Upper lobe of right lung (tissue), 1 donor: Measurements from ENCODE around the gene ENTHD1. TPM values are rescaled to one million over a fixed set of nuclear protein-coding genes. Genes with fewer than 3 reads are reported as not detected.
"Not testable (repeated sequence)": the region's sequence is repeated elsewhere in the genome, so short reads cannot be mapped to it uniquely, and the experiment has no call there.

Experiments used
- ATAC-seq: fragments of 200-7000 bp; cut with Tn5 transposase; one replicate; pipeline ENCODE4 v1.9.1; 2020; ENCODE audit warnings: mild to moderate bottlenecking, moderate library complexity
- DNase-seq: peaks from one replicate; pipeline ENCODE4 v3.0.0-alpha.2; 2020
- H3K27ac ChIP-seq: fragments of 200-600 bp; one replicate; pipeline ENCODE4 v1.8.0; 2022
- H3K27me3 ChIP-seq: fragments of 200-600 bp; one replicate; pipeline ENCODE4 v1.8.0; 2022; ENCODE audit warnings: mild to moderate bottlenecking
- H3K36me3 ChIP-seq: fragments of 200-600 bp; one replicate; pipeline ENCODE4 v1.8.0; 2022
- H3K4me1 ChIP-seq: fragments of 200-600 bp; one replicate; pipeline ENCODE4 v1.8.0; 2022
- H3K4me3 ChIP-seq: fragments of 200-600 bp; one replicate; pipeline ENCODE4 v1.8.0; 2022; ENCODE audit warnings: mild to moderate bottlenecking
- H3K9me3 ChIP-seq: fragments of 200-600 bp; one replicate; pipeline ENCODE4 v1.8.0; 2022
- intact Hi-C: fragments of 100-400 bp; cut with DNase I; formaldehyde crosslinking; loops from one replicate; pipeline ENCODE4 v1.11.0; 2022
- total RNA-seq: library from RNA; stranded (reverse); fragmentation: NEBNext Ultra II Directional; extraction: Animal tissue kit (Norgen Biotek cat#: 25700); gene quantifications from one replicate; pipeline ENCODE4 v1.2.1, GENCODE V29; 2021
- TF ChIP-seq, protein P1 (sequence below): fragments of 200-600 bp; IDR thresholded peaks from one replicate; pipeline ENCODE4 v1.8.0; 2022; ENCODE audit warnings: antibody characterized with exemption
- donor health status: DM: no; HTN: yes; CAD: no; lungs with severe emphysema.

Gene ENTHD1
- total RNA-seq, 1 donor from 2014 or later: not detected

DNA sequence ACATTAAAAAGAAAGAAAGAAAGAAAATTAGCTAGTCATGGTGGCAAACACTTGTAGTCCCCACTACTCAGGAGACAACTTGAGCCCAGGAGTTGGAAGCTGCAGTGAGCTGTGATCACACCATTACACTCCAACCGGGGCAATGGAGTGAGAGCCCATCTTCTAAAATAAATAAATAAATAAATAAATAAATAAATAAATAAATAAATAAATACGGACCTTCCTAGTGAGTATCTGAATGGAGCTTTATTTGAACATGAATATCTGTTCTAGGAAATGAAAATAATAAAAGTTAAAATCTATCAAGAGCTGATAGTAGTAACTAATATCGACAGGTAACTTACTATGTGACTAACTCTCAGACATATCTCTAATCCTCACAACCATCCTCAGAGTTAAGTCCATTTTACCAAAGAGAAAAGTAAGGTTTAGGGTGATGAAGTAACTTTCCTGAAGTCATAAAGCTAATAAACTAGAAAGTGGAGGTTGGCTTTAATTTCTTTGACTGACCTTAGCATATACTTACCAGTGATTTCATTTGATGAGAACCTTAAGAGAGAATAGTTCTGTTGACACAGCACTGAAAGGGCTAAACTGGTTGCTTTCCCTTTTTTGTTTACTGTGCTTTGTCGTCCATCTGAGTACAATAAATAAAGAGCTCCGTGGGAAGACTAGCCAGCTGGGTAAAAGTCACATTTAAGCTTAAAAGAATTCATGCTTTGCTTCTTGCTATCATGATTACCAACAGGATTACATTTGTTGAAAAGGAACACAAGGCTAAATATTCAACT is 22.4 kb downstream of the ENTHD1 start:
- H3K36me3 ChIP-seq: no peaks in the 10 kb centered on the region
- H3K4me1 ChIP-seq: no peaks in the 10 kb centered on the region
- no peak for ATAC-seq
- intact Hi-C loops: no loop called here
- DNase-seq: no peak
- no peak overlapping the region for H3K4me3 ChIP-seq
- TF ChIP-seq, protein P1, sequence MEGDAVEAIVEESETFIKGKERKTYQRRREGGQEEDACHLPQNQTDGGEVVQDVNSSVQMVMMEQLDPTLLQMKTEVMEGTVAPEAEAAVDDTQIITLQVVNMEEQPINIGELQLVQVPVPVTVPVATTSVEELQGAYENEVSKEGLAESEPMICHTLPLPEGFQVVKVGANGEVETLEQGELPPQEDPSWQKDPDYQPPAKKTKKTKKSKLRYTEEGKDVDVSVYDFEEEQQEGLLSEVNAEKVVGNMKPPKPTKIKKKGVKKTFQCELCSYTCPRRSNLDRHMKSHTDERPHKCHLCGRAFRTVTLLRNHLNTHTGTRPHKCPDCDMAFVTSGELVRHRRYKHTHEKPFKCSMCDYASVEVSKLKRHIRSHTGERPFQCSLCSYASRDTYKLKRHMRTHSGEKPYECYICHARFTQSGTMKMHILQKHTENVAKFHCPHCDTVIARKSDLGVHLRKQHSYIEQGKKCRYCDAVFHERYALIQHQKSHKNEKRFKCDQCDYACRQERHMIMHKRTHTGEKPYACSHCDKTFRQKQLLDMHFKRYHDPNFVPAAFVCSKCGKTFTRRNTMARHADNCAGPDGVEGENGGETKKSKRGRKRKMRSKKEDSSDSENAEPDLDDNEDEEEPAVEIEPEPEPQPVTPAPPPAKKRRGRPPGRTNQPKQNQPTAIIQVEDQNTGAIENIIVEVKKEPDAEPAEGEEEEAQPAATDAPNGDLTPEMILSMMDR: no peak
- H3K9me3 ChIP-seq: no peaks in the 10 kb centered on the region
- no peak overlapping the region for H3K27ac ChIP-seq
- H3K27me3 ChIP-seq: peaks cover 4% of the 10 kb centered on the region

DNA sequence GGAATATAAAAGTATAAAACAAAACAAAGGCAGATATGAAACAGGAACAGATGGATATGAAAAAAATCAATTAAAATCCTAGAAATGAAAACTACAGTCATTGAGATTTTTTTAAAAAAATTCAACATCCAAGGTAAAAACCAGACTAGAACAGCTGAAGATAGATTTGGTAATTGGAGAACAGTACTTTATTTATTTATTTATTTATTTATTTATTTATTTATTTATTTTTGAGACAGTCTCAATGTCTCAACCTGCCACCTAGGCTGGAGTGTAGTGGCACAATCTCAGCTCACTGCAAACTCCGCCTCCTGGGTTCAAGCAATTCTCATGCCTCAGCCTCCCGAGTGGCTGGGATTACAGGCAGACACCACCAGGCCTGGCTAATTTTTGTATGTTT is 23.8 kb downstream of the ENTHD1 start:
- ATAC-seq, H3K4me1 ChIP-seq, H3K36me3 ChIP-seq, H3K27me3 ChIP-seq, H3K9me3 ChIP-seq, H3K4me3 ChIP-seq, intact Hi-C loops, H3K27ac ChIP-seq, DNase-seq: not testable (repeated sequence)

DNA sequence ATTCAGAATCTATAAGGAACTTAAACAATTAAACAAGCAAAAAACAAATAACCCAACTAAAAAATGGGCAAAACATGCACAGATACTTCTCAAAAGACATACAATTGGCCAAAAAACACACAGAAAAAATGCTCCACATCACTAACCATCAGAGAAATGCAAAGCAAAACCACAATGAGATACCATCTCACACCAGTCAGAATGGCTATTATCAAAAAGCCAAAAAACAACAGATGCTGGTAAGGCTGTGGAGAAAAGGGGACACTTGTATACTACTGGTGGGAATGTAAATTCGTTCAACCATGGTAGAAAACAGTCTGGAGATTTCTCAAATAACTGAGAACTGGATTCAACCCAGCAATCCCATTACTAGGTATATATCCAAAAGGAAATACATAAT is 24.8 kb downstream of the ENTHD1 start:
- no peaks in the 10 kb centered on the region for H3K9me3 ChIP-seq
- ATAC-seq (no peak), DNase-seq (no peak)
- no peaks in the 10 kb centered on the region for H3K36me3 ChIP-seq
- intact Hi-C loops: no loop called here
- H3K27me3 ChIP-seq: peaks cover 4% of the 10 kb centered on the region
- no peaks in the 10 kb centered on the region for H3K4me1 ChIP-seq
- no peak overlapping the region for H3K27ac ChIP-seq
- TF ChIP-seq, protein P1: no peak
- H3K4me3 ChIP-seq: no peak overlapping the region

DNA sequence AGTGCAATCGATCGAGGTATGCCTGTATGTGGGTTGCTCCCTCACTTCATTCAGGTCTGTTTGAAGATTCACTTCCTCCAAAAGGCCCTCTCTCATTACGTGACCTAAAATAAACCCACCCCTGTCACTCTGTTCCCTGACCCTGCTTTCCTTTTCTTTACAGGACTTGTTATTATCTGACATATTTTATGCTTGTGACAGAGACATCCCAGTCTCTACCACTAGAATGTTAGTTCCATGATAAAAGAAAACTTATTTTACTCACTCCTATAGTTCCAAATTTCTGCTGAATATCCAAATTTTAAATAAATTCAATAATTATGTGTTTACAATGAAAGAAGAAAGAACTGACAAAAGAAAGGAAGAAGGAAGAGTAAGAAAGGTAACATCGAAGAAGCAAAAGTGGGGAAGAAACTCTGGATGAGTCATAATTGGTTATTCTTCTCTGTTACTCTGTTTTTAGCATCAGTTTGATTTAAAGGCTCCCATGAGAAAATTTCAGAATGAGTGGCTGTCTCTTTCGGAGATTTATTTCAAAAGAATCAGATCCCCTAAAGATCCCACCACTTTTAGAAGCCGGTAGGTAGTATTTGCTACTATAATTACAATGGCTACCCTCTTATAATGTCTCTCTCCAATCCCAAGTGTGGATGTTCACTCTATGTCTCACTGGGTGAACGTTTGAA is 33.5 kb downstream of the ENTHD1 start:
- intact Hi-C loops: no loop called here

DNA sequence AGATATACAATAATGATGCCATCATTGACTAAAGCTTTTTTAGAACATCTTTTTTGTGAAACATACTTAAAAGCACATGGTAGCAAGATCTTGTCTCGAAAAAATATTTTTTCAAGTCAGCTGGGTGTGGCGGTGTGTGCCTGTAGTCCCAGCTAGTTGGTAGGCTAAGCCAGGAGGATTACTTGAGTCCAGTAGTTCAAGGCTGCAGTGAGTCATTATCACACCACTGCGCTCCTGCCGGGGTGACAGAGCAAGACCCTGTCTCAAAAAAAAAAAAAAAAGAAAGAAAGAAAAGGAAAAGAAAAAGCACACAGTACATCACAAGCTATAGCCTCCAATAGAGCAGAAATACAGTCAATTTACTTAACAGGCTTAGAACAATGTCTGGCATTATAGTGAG is 37.0 kb downstream of the ENTHD1 start:
- H3K9me3 ChIP-seq: no peaks in the 10 kb centered on the region
- no peak overlapping the region for H3K27ac ChIP-seq
- DNase-seq (no peak), ATAC-seq (no peak)
- H3K36me3 ChIP-seq: no peaks in the 10 kb centered on the region
- intact Hi-C loops: no loop called here
- H3K4me3 ChIP-seq: no peak overlapping the region
- TF ChIP-seq, protein P1: no peak
- peaks cover 17% of the 10 kb centered on the region for H3K27me3 ChIP-seq
- no peaks in the 10 kb centered on the region for H3K4me1 ChIP-seq

More for the DNA sequence above, 33.5 kb downstream of the ENTHD1 start:
- Histone ChIP-seq H3K36me3 (no peaks in the 10 kb centered on the region), H3K4me3 (no peak overlapping the region), H3K9me3 (no peaks in the 10 kb centered on the region), H3K27ac (no peak overlapping the region), H3K27me3 (peaks cover 4% of the 10 kb centered on the region), H3K4me1 (no peaks in the 10 kb centered on the region)
- ATAC-seq (no peak), DNase-seq (no peak)
- TF ChIP-seq, protein P1: no peak

DNA sequence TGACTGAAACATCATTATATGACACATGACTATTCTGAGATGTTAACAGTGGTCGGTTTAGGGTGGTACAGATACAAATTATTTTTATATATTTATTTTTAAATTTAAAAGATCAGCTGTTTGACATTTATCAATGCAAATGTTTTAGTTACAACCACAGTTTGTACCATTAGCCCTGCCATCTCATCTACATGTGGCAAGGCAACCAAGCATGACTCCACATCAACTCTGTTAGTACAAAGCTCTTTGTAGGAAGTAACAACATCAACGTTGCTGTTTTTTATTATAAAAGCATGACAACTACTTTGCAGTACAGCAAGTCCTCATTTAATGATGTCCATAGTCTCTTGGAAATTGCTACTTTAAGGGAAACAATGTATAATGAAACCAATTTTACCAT is 40.8 kb downstream of the ENTHD1 start:
- intact Hi-C loops: no loop called here
- no peaks in the 10 kb centered on the region for H3K36me3 ChIP-seq
- H3K4me3 ChIP-seq: no peak overlapping the region
- no peaks in the 10 kb centered on the region for H3K4me1 ChIP-seq
- peaks cover 17% of the 10 kb centered on the region for H3K27me3 ChIP-seq
- H3K9me3 ChIP-seq: no peaks in the 10 kb centered on the region
- TF ChIP-seq, protein P1: no peak
- DNase-seq (no peak), ATAC-seq (no peak)
- H3K27ac ChIP-seq: no peak overlapping the region
